GM18517 (cell line): Measurements from ENCODE around the gene COMMD10.

ENCODE experiments used
- ATAC-seq: cut with Tn5 transposase; IDR thresholded peaks from one replicate; pipeline ENCODE4 v1.9.1; 2021; ENCODE audit warnings: mild to moderate bottlenecking, moderate library complexity; ENCODE audit not compliant: unreplicated experiment

Gene COMMD10

GRCh38 chr5:116209166-116209565, 124.3 kb downstream of the COMMD10 start:
- ATAC-seq: no peak

GRCh38 chr5:116212225-116212624, 127.4 kb downstream of the COMMD10 start:
- no peak for ATAC-seq

- no peak for ATAC-seq
Observed at GRCh38 chr5:116216246-116216645, 131.4 kb downstream of the COMMD10 start.

- ATAC-seq: no peak
Observed at GRCh38 chr5:116225281-116225922, 140.6 kb downstream of the COMMD10 start.

- no peak for ATAC-seq
Observed at GRCh38 chr5:116229131-116229689, 144.4 kb downstream of the COMMD10 start.

- ATAC-seq: no peak
Observed at GRCh38 chr5:116231288-116231687, 146.5 kb downstream of the COMMD10 start.

- no peak for ATAC-seq
Observed at GRCh38 chr5:116234681-116235080, 149.9 kb downstream of the COMMD10 start.

GRCh38 chr5:116237917-116238500, 153.2 kb downstream of the COMMD10 start:
- no peak for ATAC-seq

- no peak for ATAC-seq
Observed at GRCh38 chr5:116242343-116242742, 157.5 kb downstream of the COMMD10 start.

- no peak for ATAC-seq
Observed at GRCh38 chr5:116248432-116248831, 163.6 kb downstream of the COMMD10 start.

- no peak for ATAC-seq
Observed at GRCh38 chr5:116249648-116250047, 164.8 kb downstream of the COMMD10 start.

GRCh38 chr5:116256717-116257116, 171.9 kb downstream of the COMMD10 start:
- no peak for ATAC-seq

GRCh38 chr5:116265471-116265870, 180.6 kb downstream of the COMMD10 start:
- ATAC-seq: no peak

- ATAC-seq: no peak
Observed at GRCh38 chr5:116271446-116272025, 186.7 kb downstream of the COMMD10 start.

GRCh38 chr5:116272281-116272941, 187.6 kb downstream of the COMMD10 start:
- no peak for ATAC-seq

- ATAC-seq: peak; percentile 100
Observed at GRCh38 chr5:116273448-116274242, 188.8 kb downstream of the COMMD10 start.

GRCh38 chr5:116274251-116274650, 189.4 kb downstream of the COMMD10 start:
- ATAC-seq: no peak

- ATAC-seq: no peak
Observed at GRCh38 chr5:116275282-116275681, 190.5 kb downstream of the COMMD10 start.

GRCh38 chr5:116276952-116277351, 192.1 kb downstream of the COMMD10 start:
- ATAC-seq: no peak

GRCh38 chr5:116280149-116280803, 195.5 kb downstream of the COMMD10 start:
- no peak for ATAC-seq
